Measurements from ENCODE around the gene UAP1L1. TPM values are rescaled to one million over a fixed set of nuclear protein-coding genes. Genes with fewer than 3 reads are reported as not detected.

Gene UAP1L1
- total RNA-seq, 1 donor from 2014 or later, result 2.1 TPM

DNA sequence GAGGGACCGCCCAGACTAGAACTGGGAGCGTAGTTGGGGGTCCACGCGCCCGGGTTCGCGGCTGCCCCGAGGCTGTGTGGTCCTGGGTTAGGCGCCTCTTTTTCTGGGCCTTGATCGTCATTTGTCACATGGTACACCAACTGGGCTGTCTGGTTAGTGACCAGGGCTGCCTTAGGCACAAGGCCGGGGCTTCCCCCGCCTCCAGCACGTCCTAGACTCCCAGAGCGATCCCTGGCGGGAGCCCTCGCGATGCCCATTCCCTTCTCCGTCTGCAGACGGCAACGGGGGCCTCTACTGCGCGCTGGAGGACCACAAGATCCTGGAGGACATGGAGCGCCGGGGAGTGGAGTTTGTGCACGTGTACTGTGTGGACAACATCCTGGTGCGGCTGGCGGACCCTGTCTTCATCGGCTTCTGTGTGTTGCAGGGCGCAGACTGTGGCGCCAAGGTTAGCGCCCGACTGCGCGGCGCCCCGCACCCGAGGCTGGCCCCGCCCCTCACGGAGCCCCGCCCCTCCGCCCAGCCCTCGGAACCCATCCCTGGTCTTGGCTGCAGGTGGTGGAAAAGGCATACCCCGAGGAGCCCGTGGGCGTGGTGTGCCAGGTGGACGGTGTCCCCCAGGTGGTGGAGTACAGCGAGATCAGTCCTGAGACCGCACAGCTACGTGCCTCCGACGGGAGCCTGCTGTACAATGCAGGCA is 1.5 kb downstream of the UAP1L1 start:
- H3K4me3 ChIP-seq (ENCODE audit: low read depth, low read length), result peak overlapping the region; percentile 72
- no peak for DNase-seq (ENCODE audit: low read depth)
- TF ChIP-seq, protein P1, sequence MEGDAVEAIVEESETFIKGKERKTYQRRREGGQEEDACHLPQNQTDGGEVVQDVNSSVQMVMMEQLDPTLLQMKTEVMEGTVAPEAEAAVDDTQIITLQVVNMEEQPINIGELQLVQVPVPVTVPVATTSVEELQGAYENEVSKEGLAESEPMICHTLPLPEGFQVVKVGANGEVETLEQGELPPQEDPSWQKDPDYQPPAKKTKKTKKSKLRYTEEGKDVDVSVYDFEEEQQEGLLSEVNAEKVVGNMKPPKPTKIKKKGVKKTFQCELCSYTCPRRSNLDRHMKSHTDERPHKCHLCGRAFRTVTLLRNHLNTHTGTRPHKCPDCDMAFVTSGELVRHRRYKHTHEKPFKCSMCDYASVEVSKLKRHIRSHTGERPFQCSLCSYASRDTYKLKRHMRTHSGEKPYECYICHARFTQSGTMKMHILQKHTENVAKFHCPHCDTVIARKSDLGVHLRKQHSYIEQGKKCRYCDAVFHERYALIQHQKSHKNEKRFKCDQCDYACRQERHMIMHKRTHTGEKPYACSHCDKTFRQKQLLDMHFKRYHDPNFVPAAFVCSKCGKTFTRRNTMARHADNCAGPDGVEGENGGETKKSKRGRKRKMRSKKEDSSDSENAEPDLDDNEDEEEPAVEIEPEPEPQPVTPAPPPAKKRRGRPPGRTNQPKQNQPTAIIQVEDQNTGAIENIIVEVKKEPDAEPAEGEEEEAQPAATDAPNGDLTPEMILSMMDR (conservative IDR thresholded peaks at IDR 0.05; ENCODE audit: low read depth, low read length), result no peak

DNA sequence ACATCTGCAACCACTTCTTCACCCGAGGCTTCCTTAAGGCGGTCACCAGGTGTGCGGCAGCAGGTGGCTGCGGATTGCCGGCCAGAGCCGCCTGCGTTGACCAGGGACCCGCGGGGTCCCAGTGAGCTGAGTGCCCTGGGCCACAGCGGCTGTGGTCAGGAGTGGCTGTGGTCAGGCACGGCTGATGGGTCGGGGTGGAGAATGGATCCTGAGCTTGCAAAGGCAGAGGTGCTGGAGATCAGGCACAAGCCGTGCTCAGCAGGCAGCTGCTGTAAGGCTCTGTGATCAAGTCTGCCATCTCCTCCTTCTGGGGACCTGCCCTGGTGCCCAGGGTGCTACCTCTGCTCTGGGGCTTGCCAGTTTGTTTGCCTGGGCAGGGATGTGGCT is 2.1 kb downstream of the UAP1L1 start:
- no peak overlapping the region for H3K4me3 ChIP-seq (ENCODE audit: low read depth, low read length)
- DNase-seq (ENCODE audit: low read depth), result no peak
- TF ChIP-seq, protein P1 (conservative IDR thresholded peaks at IDR 0.05; ENCODE audit: low read depth, low read length), result no peak

DNA sequence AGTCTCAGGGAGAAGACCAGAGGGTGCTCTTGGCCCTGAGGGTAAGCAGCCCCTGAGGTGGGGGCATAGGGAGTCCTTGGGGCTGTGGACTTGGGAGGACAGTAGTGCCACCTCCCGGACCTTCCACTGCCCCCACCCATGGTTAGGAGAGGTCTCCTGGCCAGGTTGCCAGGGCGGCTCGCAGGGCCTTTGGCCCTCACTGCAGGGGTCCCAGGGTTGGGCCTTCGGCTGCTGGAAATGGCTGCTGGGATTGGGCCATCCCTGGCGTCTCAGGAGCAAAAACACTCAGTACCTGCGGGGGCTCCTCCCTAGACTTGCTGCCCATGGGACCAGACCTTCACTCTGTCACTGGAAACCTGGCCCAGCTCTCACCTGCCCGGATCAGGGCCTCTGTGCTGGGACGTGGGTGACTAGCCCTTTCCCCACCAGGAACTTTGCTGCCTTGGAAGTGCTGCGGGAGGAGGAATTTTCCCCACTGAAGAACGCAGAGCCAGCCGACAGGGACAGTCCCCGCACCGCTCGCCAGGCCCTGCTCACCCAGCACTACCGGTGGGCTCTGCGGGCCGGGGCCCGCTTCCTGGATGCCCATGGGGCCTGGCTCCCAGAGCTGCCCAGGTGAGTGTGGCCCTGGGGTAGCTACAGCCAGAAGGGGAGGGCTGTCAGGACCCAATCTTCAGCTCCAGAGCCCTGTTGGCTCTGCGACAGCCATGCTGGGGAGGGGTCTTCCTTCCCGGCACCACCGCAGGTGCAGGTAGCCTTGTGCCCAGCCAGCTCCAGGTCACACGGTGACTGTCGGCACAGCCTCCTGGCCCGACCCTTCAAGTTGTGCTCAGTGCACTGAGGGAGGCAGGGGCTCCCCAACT is 3.2 kb downstream of the UAP1L1 start:
- H3K4me3 ChIP-seq (ENCODE audit: low read depth, low read length), result no peak overlapping the region
- no peak for DNase-seq (ENCODE audit: low read depth)
- TF ChIP-seq, protein P1 (conservative IDR thresholded peaks at IDR 0.05; ENCODE audit: low read depth, low read length), result no peak

DNA sequence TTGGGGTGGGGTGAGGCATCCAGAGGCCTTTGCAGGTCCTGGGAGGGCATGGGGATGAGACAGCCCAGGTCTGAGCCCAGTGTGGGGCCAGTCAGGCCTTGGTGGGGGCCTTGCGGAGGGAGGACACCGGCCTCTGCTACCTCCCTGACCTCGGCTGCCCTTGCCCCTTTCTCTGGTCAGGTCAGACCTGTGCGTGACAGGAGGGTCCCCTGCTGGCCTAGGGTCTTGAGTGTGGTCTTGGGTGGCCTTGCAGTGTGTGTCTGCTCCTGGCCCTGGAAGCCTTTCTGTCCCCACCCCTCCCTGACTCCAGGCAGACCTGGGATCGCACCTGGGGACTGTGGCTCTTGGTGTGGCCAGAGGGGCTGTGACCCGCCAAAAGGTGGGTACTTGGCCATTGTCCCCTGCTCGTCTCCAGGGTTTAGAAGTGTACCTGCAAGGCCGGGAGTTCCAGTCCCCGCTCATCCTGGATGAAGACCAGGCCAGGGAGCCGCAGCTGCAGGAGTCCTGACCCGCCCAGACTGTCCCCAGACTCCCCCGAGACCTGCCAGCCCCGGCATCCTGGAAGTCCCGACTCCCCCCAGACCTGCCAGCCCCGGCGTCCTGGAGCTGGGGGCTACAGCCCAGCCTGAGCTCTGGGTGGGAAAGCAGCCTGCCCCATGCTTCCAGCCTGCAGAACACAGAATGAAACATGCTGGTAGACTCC is 5.1 kb downstream of the UAP1L1 start:
- H3K4me3 ChIP-seq (ENCODE audit: low read depth, low read length), result no peak overlapping the region
- TF ChIP-seq, protein P1 (conservative IDR thresholded peaks at IDR 0.05; ENCODE audit: low read depth, low read length), result no peak
- no peak for DNase-seq (ENCODE audit: low read depth)

DNA sequence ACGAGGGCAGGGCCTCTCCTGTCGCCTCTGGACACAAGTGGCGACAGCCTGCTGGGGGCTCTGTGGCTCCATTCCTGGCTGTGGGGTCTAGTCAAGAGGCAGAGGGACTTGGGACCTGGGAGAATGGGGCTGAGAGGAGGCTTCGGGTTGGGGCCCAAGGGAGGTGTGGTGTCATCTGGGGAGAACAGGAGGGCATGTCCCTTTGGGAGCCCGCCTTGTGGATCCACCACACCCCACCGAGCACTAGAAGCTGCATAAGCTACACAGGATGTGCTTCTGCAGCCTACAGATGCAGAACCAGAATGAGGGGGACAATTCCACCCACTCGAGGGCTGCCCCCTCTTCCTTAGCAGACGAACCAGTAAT is 5.6 kb downstream of the UAP1L1 start:
- TF ChIP-seq, protein P1 (conservative IDR thresholded peaks at IDR 0.05; ENCODE audit: low read depth, low read length), result no peak
- no peak for DNase-seq (ENCODE audit: low read depth)
- H3K4me3 ChIP-seq (ENCODE audit: low read depth, low read length), result no peak overlapping the region

DNA sequence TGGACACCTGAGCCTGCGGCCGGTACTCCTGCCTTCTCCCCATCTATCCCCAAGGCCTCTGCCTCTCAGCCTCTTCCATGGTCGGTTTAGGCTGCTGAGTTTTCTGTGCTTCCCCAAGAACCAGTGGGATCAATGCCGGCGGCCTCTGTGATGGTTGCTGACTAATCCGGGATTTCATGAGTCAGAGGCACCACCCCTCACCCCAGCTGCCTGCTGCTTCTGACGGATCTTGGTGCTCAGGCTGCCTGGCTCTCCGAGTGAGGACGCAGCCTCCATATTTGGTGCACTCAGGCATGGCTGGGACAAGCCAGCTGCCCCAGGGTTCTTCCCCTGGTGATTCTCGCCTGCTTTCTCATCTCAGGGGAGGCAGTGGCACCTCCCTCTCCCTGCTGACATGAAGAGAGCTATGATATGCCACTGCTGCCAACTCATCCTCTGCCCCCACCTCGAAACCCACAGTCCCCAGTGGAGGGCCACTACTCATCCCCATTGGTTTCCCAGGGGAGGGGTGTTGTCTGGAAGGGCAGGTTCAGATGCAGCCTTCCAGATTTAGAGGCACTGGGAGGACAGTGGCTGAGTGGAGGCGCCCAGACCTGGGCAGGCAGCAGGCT is 6.2 kb downstream of the UAP1L1 start:
- DNase-seq (ENCODE audit: low read depth), result peak; percentile 88
- no peak overlapping the region for H3K4me3 ChIP-seq (ENCODE audit: low read depth, low read length)
- TF ChIP-seq, protein P1 (conservative IDR thresholded peaks at IDR 0.05; ENCODE audit: low read depth, low read length), result no peak
